Measurements from ENCODE around the gene MUC13.

MUC13 gene

GRCh38 chr3:124856677-124857076, 77.9 kb downstream of the MUC13 start:
- Histone ChIP-seq H3K9ac (no peak overlapping the region), H4K20me1 (0 out of 22 replicates have a peak, but pooled peaks cover 0 to 5% (median 0%) of the 10 kb centered on the region in 11 experiments), H3K27me3 (no peaks in the 10 kb centered on the region), H3K4me1 (peaks cover 0 to 41% (median 0%) of the 10 kb centered on the region in 10 experiments; a peak in 5 of 20 replicates), H3K4me3 (no peak overlapping the region), H3K36me3 (peaks cover 0 to 36% (median 0%) of the 10 kb centered on the region in 11 experiments; a peak in 5 of 22 replicates), H3K4me2 (peak overlapping the region in 2 of 11 experiments; percentile 26 to 54; a peak in 2 of 22 replicates), H3K27ac (no peak overlapping the region), H3K9me3 (replicated peaks in 1 of 11) (no peaks in the 10 kb centered on the region)
- TF ChIP-seq Cebpa-rat (IDR thresholded peaks at IDR 0.05) = no peak
